HG02759 (cell line): ENCODE data around the gene SNRNP200.
"Not testable (repeated sequence)": the region's sequence is repeated elsewhere in the genome, so short reads cannot be mapped to it uniquely, and the experiment has no call there.

ENCODE experiments used
- ATAC-seq: cut with Tn5 transposase; IDR thresholded peaks from one replicate; pipeline ENCODE4 v1.9.1; 2021; ENCODE audit warnings: mild to moderate bottlenecking, moderate library complexity; ENCODE audit not compliant: unreplicated experiment

SNRNP200 gene

GRCh38 chr2:96276787-96277499 lies 28.4 kb downstream of the SNRNP200 start:
- ATAC-seq = no peak

- ATAC-seq = no peak
Observed at GRCh38 chr2:96274355-96275056, 30.8 kb downstream of the SNRNP200 start.

- ATAC-seq = no peak
Observed at GRCh38 chr2:96273763-96274162, 31.6 kb downstream of the SNRNP200 start.

GRCh38 chr2:96271995-96272394 lies 33.4 kb downstream of the SNRNP200 start:
- ATAC-seq = no peak

- ATAC-seq = no peak
Observed at GRCh38 chr2:96267159-96267971, 38.0 kb downstream of the SNRNP200 start.

GRCh38 chr2:96265840-96266679 lies 39.3 kb downstream of the SNRNP200 start, which contains the start of the genes CIAO1 and TMEM127:
Gene CIAO1 (plus strand): TSS chr2:96266225. CDS start chr2:96266351, 126 bp downstream.
Gene TMEM127 (minus strand): TSS chr2:96265997. CDS start chr2:96265381, 616 bp downstream.
- ATAC-seq = peak; percentile 94

GRCh38 chr2:96265349-96265839 lies 40.0 kb downstream of the SNRNP200 start:
- peak; percentile 24 for ATAC-seq

- ATAC-seq = no peak
Observed at GRCh38 chr2:96264656-96265348, 40.5 kb downstream of the SNRNP200 start.

- no peak for ATAC-seq
Observed at GRCh38 chr2:96264086-96264485, 41.3 kb downstream of the SNRNP200 start.

- ATAC-seq = no peak
Observed at GRCh38 chr2:96262306-96262705, 43.0 kb downstream of the SNRNP200 start.

GRCh38 chr2:96261328-96262003 lies 43.9 kb downstream of the SNRNP200 start:
- ATAC-seq = no peak

- ATAC-seq = peak; percentile 38
Observed at GRCh38 chr2:96260387-96261260, 44.7 kb downstream of the SNRNP200 start.

- ATAC-seq = no peak
Observed at GRCh38 chr2:96259497-96259921, 45.8 kb downstream of the SNRNP200 start.

GRCh38 chr2:96258166-96259022 lies 47.0 kb downstream of the SNRNP200 start:
- no peak for ATAC-seq

- not testable (repeated sequence) for ATAC-seq
Observed at GRCh38 chr2:96257744-96258143, 47.6 kb downstream of the SNRNP200 start.

GRCh38 chr2:96256611-96257113 lies 48.7 kb downstream of the SNRNP200 start:
- ATAC-seq = no peak

- ATAC-seq = no peak
Observed at GRCh38 chr2:96254571-96254970, 50.8 kb downstream of the SNRNP200 start.
